Measurements from ENCODE around the gene PKDCC.

- TF ChIP-seq CTCF (IDR thresholded peaks at IDR 0.05) (no peak), POLR2A (IDR thresholded peaks at IDR 0.05) (no peak)
These were observed 39.5 kb downstream of the PKDCC start for GRCh38 chr2:42087137-42087856.
